Measurements from ENCODE around the gene NEK5. TPM values are rescaled to one million over a fixed set of nuclear protein-coding genes. Genes with fewer than 3 reads are reported as not detected.

The NEK5 gene
- total and polyA plus RNA-seq, 2 of the 8 experiments (the other 6 are each of a cell fraction or from before 2014, with no cell fraction given): 0.12 to 0.35 TPM

DNA sequence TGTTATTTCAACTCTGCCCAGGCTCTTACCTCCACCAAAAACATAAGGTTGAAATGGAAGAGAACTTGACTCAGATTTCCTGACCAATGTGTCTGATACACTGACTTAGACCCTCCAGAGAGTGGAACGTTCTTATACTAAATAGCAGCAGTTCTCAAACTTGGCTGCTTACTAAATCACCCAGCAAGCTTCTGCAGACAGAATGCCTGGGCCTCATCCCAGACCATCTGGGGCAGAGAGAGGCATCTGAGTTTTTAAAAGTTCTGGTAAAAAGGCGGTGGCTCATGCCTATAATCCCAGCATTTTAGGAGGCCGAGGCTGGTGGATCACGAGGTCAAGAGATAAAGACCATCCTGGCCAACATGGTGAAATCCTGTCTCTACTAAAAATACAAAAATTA is 46.3 kb downstream of the NEK5 start (continued):
- TF ChIP-seq KDM1A (IDR thresholded peaks at IDR 0.05; ENCODE audit: borderline replicate concordance, low read length) (no peak), HDAC6 (IDR thresholded peaks at IDR 0.05; ENCODE audit: low read depth, low read length) (no peak)
- TF ChIP-seq, protein P1, sequence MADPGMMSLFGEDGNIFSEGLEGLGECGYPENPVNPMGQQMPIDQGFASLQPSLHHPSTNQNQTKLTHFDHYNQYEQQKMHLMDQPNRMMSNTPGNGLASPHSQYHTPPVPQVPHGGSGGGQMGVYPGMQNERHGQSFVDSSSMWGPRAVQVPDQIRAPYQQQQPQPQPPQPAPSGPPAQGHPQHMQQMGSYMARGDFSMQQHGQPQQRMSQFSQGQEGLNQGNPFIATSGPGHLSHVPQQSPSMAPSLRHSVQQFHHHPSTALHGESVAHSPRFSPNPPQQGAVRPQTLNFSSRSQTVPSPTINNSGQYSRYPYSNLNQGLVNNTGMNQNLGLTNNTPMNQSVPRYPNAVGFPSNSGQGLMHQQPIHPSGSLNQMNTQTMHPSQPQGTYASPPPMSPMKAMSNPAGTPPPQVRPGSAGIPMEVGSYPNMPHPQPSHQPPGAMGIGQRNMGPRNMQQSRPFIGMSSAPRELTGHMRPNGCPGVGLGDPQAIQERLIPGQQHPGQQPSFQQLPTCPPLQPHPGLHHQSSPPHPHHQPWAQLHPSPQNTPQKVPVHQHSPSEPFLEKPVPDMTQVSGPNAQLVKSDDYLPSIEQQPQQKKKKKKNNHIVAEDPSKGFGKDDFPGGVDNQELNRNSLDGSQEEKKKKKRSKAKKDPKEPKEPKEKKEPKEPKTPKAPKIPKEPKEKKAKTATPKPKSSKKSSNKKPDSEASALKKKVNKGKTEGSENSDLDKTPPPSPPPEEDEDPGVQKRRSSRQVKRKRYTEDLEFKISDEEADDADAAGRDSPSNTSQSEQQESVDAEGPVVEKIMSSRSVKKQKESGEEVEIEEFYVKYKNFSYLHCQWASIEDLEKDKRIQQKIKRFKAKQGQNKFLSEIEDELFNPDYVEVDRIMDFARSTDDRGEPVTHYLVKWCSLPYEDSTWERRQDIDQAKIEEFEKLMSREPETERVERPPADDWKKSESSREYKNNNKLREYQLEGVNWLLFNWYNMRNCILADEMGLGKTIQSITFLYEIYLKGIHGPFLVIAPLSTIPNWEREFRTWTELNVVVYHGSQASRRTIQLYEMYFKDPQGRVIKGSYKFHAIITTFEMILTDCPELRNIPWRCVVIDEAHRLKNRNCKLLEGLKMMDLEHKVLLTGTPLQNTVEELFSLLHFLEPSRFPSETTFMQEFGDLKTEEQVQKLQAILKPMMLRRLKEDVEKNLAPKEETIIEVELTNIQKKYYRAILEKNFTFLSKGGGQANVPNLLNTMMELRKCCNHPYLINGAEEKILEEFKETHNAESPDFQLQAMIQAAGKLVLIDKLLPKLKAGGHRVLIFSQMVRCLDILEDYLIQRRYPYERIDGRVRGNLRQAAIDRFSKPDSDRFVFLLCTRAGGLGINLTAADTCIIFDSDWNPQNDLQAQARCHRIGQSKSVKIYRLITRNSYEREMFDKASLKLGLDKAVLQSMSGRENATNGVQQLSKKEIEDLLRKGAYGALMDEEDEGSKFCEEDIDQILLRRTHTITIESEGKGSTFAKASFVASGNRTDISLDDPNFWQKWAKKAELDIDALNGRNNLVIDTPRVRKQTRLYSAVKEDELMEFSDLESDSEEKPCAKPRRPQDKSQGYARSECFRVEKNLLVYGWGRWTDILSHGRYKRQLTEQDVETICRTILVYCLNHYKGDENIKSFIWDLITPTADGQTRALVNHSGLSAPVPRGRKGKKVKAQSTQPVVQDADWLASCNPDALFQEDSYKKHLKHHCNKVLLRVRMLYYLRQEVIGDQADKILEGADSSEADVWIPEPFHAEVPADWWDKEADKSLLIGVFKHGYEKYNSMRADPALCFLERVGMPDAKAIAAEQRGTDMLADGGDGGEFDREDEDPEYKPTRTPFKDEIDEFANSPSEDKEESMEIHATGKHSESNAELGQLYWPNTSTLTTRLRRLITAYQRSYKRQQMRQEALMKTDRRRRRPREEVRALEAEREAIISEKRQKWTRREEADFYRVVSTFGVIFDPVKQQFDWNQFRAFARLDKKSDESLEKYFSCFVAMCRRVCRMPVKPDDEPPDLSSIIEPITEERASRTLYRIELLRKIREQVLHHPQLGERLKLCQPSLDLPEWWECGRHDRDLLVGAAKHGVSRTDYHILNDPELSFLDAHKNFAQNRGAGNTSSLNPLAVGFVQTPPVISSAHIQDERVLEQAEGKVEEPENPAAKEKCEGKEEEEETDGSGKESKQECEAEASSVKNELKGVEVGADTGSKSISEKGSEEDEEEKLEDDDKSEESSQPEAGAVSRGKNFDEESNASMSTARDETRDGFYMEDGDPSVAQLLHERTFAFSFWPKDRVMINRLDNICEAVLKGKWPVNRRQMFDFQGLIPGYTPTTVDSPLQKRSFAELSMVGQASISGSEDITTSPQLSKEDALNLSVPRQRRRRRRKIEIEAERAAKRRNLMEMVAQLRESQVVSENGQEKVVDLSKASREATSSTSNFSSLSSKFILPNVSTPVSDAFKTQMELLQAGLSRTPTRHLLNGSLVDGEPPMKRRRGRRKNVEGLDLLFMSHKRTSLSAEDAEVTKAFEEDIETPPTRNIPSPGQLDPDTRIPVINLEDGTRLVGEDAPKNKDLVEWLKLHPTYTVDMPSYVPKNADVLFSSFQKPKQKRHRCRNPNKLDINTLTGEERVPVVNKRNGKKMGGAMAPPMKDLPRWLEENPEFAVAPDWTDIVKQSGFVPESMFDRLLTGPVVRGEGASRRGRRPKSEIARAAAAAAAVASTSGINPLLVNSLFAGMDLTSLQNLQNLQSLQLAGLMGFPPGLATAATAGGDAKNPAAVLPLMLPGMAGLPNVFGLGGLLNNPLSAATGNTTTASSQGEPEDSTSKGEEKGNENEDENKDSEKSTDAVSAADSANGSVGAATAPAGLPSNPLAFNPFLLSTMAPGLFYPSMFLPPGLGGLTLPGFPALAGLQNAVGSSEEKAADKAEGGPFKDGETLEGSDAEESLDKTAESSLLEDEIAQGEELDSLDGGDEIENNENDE (IDR thresholded peaks at IDR 0.05; ENCODE audit: insufficient replicate concordance, low read length): no peak

All from H1 (cell line).